ENCODE results near the gene GNAI2. TPM values are rescaled to one million over a fixed set of nuclear protein-coding genes. Genes with fewer than 3 reads are reported as not detected.
A peak's percentile ranks its signal among the peaks of the same experiment; 100 is the strongest.

Gene GNAI2
- total RNA-seq, 4 donors from 2014 or later: 149 to 297 (median 239) TPM

DNA sequence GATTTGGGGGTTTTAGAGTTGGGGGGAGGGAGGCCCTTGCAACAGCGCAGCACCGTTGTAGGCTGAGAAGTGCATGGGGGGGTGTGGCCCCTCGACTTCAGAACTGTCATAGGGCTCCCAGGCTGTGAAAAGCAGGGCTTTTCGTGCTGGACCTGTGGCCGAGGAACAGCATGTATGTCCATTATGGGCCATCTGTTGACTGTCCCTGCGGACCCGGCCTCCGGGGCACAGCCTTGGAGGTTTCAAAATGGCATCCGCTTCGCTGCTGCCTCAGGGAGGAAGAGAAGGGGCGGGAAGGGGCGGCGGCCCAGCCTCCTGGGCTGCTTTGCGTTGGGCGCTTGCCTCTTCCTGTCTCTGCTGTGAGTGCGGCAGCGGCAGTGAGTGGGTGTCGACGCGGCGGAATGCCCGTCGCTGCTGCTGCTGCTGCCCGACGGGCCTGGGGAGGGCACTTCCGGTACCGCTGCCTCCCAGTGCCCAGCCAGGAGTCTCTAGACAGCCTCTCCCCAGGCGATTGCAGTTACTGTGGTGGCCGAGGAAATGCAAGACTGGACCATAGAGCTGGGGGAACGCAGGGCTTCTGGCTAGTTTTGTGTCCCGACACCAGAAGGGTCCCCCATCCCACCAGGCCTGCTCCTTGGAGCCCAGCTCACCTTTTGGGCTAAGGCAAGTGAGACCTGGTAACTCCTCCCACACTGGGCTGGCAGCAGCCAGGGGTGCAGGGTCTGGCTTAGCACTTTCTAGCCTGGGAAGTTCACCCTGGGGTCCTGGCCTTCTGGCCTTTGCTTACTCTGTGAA is 1.9 kb downstream of the GNAI2 start:
- Histone ChIP-seq H3K4me1 (peaks cover 64 to 76% (median 73%) of the 10 kb centered on the region in 4 donors), H3K27me3 (no peaks in the 10 kb centered on the region), H3K36me3 (peaks cover 0 to 11% (median 4%) of the 10 kb centered on the region in 4 donors), H3K27ac (replicated peaks in 1 of 4) (peak overlapping the region; percentile 88 to 92 (median 90)), H3K4me3 (peak overlapping the region; percentile 64 to 94 (median 80)), H3K9me3 (no peaks in the 10 kb centered on the region)
- WGBS: 0% methylated on average over 17 of the region's 31 CpGs
- DNase-seq (ENCODE audit: extremely low spot score): peak; percentile 96
- TF ChIP-seq POLR2A (IDR thresholded peaks at IDR 0.05; ENCODE audit: low read depth) (peak; percentile 27), EP300 (IDR thresholded peaks at IDR 0.05) (no peak), POLR2AphosphoS5 (IDR thresholded peaks at IDR 0.05) (peak; percentile 85 to 88)
- TF ChIP-seq, protein P1, sequence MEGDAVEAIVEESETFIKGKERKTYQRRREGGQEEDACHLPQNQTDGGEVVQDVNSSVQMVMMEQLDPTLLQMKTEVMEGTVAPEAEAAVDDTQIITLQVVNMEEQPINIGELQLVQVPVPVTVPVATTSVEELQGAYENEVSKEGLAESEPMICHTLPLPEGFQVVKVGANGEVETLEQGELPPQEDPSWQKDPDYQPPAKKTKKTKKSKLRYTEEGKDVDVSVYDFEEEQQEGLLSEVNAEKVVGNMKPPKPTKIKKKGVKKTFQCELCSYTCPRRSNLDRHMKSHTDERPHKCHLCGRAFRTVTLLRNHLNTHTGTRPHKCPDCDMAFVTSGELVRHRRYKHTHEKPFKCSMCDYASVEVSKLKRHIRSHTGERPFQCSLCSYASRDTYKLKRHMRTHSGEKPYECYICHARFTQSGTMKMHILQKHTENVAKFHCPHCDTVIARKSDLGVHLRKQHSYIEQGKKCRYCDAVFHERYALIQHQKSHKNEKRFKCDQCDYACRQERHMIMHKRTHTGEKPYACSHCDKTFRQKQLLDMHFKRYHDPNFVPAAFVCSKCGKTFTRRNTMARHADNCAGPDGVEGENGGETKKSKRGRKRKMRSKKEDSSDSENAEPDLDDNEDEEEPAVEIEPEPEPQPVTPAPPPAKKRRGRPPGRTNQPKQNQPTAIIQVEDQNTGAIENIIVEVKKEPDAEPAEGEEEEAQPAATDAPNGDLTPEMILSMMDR (IDR thresholded peaks at IDR 0.05): no peak
- intact Hi-C loops (cut with DNase I): no loop called here

- H3K4me1 ChIP-seq: peaks cover 71 to 83% (median 79%) of the 10 kb centered on the region in 4 donors
These were observed 2.6 kb downstream of the GNAI2 start for GRCh38 chr3:50238549-50239026.

GRCh38 chr3:50239649-50240048 is 3.6 kb downstream of the GNAI2 start:
- H3K4me3 ChIP-seq: peak overlapping the region in 1 of 4 donors; percentile 81
- intact Hi-C loops (cut with DNase I): no loop called here
- no peaks in the 10 kb centered on the region for H3K9me3 ChIP-seq
- TF ChIP-seq, protein P1 (IDR thresholded peaks at IDR 0.05): no peak
- TF ChIP-seq POLR2A (IDR thresholded peaks at IDR 0.05; ENCODE audit: low read depth): no peak
- no peak for TF ChIP-seq POLR2AphosphoS5 (IDR thresholded peaks at IDR 0.05)
- TF ChIP-seq EP300 (IDR thresholded peaks at IDR 0.05): no peak
- H3K27me3 ChIP-seq: no peaks in the 10 kb centered on the region
- peak overlapping the region; percentile 88 to 92 (median 90) for H3K27ac ChIP-seq (replicated peaks in 1 of 4)
- no peak for DNase-seq (ENCODE audit: extremely low spot score)
- H3K4me1 ChIP-seq: peaks cover 80 to 91% (median 88%) of the 10 kb centered on the region in 4 donors
- 54% methylated on average over 4 of the region's 4 CpGs for WGBS
- H3K36me3 ChIP-seq: peaks cover 0 to 16% (median 6%) of the 10 kb centered on the region in 4 donors

More at GRCh38 chr3:50238549-50239026, 2.6 kb downstream of the GNAI2 start:
- H3K4me3 ChIP-seq: peak overlapping the region; percentile 64 to 94 (median 80)
- H3K36me3 ChIP-seq: peaks cover 0 to 11% (median 4%) of the 10 kb centered on the region in 4 donors
- H3K27me3 ChIP-seq: no peaks in the 10 kb centered on the region
- TF ChIP-seq, protein P1 (IDR thresholded peaks at IDR 0.05): peak in 1 of 3 experiments; percentile 10
- TF ChIP-seq POLR2A (IDR thresholded peaks at IDR 0.05; ENCODE audit: low read depth) (no peak), POLR2AphosphoS5 (IDR thresholded peaks at IDR 0.05) (peak; percentile 66 to 68)
- no peaks in the 10 kb centered on the region for H3K9me3 ChIP-seq
- DNase-seq (ENCODE audit: extremely low spot score): no peak
- WGBS: 39% methylated on average over 7 of the region's 7 CpGs
- intact Hi-C loops (cut with DNase I): no loop called here
- peak overlapping the region; percentile 88 to 92 (median 90) for H3K27ac ChIP-seq (replicated peaks in 1 of 4)

- peaks cover 0 to 16% (median 7%) of the 10 kb centered on the region in 4 donors for H3K36me3 ChIP-seq
- peaks cover 87 to 96% (median 94%) of the 10 kb centered on the region in 4 donors for H3K4me1 ChIP-seq
- no peak overlapping the region for H3K4me3 ChIP-seq
- 55% methylated on average over 4 of the region's 4 CpGs for WGBS
- H3K9me3 ChIP-seq: no peaks in the 10 kb centered on the region
- intact Hi-C loops (cut with DNase I): no loop called here
- TF ChIP-seq POLR2AphosphoS5 (IDR thresholded peaks at IDR 0.05): no peak
- TF ChIP-seq, protein P1 (IDR thresholded peaks at IDR 0.05): no peak
- no peak for TF ChIP-seq EP300 (IDR thresholded peaks at IDR 0.05)
- TF ChIP-seq POLR2A (IDR thresholded peaks at IDR 0.05; ENCODE audit: low read depth): no peak
- no peaks in the 10 kb centered on the region for H3K27me3 ChIP-seq
- DNase-seq (ENCODE audit: extremely low spot score): no peak
- peak overlapping the region; percentile 88 to 92 (median 90) for H3K27ac ChIP-seq (replicated peaks in 1 of 4)
These were observed 5.2 kb downstream of the GNAI2 start for GRCh38 chr3:50241163-50241562.
